Astrocyte (in vitro differentiated cells and primary cell): ENCODE measurements around the gene ARHGAP4.

ENCODE experiments used
- EZH2 ChIP-seq: IDR thresholded peaks from 2 replicates; pipeline ENCODE4 v1.6.1; 2012; ENCODE audit warnings: mild to moderate bottlenecking, low read length, inconsistent platforms; ENCODE audit not compliant: insufficient read depth
- TF ChIP-seq, protein P1 (sequence below): IDR thresholded peaks from 2 replicates; pipeline ENCODE4 v1.5.1; 2011; ENCODE audit warnings: low read depth, mild to moderate bottlenecking, inconsistent platforms, low read length, moderate library complexity; ENCODE audit not compliant: insufficient read depth

- TF ChIP-seq, protein P1, sequence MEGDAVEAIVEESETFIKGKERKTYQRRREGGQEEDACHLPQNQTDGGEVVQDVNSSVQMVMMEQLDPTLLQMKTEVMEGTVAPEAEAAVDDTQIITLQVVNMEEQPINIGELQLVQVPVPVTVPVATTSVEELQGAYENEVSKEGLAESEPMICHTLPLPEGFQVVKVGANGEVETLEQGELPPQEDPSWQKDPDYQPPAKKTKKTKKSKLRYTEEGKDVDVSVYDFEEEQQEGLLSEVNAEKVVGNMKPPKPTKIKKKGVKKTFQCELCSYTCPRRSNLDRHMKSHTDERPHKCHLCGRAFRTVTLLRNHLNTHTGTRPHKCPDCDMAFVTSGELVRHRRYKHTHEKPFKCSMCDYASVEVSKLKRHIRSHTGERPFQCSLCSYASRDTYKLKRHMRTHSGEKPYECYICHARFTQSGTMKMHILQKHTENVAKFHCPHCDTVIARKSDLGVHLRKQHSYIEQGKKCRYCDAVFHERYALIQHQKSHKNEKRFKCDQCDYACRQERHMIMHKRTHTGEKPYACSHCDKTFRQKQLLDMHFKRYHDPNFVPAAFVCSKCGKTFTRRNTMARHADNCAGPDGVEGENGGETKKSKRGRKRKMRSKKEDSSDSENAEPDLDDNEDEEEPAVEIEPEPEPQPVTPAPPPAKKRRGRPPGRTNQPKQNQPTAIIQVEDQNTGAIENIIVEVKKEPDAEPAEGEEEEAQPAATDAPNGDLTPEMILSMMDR, result no peak
- no peak for TF ChIP-seq EZH2
Observed at GRCh38 chrX:153867139-153867538, 58.9 kb downstream of the ARHGAP4 start.
